ENCODE data around the gene SPZ1.

- no peak for TF ChIP-seq TAF1 (IDR thresholded peaks at IDR 0.05; ENCODE audit: borderline replicate concordance, low read depth, low read length)
- no peak for TF ChIP-seq POLR2AphosphoS5 (IDR thresholded peaks at IDR 0.05; ENCODE audit: low read depth, low read length)
- TF ChIP-seq EZH2phosphoT487 (IDR thresholded peaks at IDR 0.05; ENCODE audit: borderline replicate concordance, low read depth), result no peak
- TF ChIP-seq EP300 (IDR thresholded peaks at IDR 0.05; ENCODE audit: borderline replicate concordance in 1 of 2, low read depth in 1 of 2, low read length in 1 of 2), result no peak
- no peak for TF ChIP-seq GABPA (IDR thresholded peaks at IDR 0.05; ENCODE audit: low read depth)
- no peak for TF ChIP-seq CTCF (IDR thresholded peaks at IDR 0.05)
- no peak for TF ChIP-seq MXI1 (IDR thresholded peaks at IDR 0.05; ENCODE audit: low read depth, low read length)
- no peak for TF ChIP-seq CHD2 (IDR thresholded peaks at IDR 0.05; ENCODE audit: low read length, partially characterized antibody)
- TF ChIP-seq YY1 (IDR thresholded peaks at IDR 0.05; ENCODE audit: low read depth), result no peak
- no peak for TF ChIP-seq REST (IDR thresholded peaks at IDR 0.05; ENCODE audit: low read depth, low read length)
- no peak for TF ChIP-seq RFX5 (IDR thresholded peaks at IDR 0.05; ENCODE audit: low read length)
- TF ChIP-seq USF2 (IDR thresholded peaks at IDR 0.05; ENCODE audit: borderline replicate concordance, low read depth, low read length), result no peak
- no peak for TF ChIP-seq SMC3 (IDR thresholded peaks at IDR 0.05; ENCODE audit: low read depth, low read length)
Measured at GRCh38 chr5:80315244-80315643, 4.6 kb upstream of the SPZ1 start.
